MM.1S (cell line): ENCODE measurements around the gene LOXL1.

Experiments used
- DNase-seq: peaks from one replicate; pipeline ENCODE4 v3.0.0-alpha.2; 2015
- H2AFZ ChIP-seq: fragments of 300-600 bp; sonication (generic); 2 replicates; pipeline ENCODE4 v1.6.0; 2016; ENCODE audit warnings: antibody characterized with exemption, low read length
- H3F3A ChIP-seq: fragments of 300-600 bp; sonication (generic); 2 replicates; pipeline ENCODE4 v1.6.1; 2016; ENCODE audit warnings: mild to moderate bottlenecking, antibody characterized with exemption, low read length, moderate library complexity, mixed read lengths; ENCODE audit not compliant: insufficient read depth
- H3K27ac ChIP-seq: fragments of 300-600 bp; sonication (generic); 2 replicates; pipeline ENCODE4 v1.5.1; 2016; ENCODE audit warnings: mild to moderate bottlenecking, low read length
- H3K27me3 ChIP-seq: fragments of 300-600 bp; sonication (generic); replicated peaks from 2 replicates; pipeline ENCODE4 v1.6.0; 2016; ENCODE audit warnings: low read length; ENCODE audit not compliant: insufficient read depth
- H3K36me3 ChIP-seq: fragments of 300-600 bp; sonication (generic); replicated peaks from 2 replicates; pipeline ENCODE4 v1.6.1; 2016; ENCODE audit warnings: mild to moderate bottlenecking, low read length, mixed read lengths; ENCODE audit not compliant: insufficient read depth
- H3K4me1 ChIP-seq: fragments of 300-600 bp; sonication (generic); 2 replicates; pipeline ENCODE4 v1.6.1; 2016; ENCODE audit warnings: low read length, mixed read lengths
- H3K4me2 ChIP-seq: fragments of 300-600 bp; sonication (generic); 2 replicates; pipeline ENCODE4 v1.6.0; 2016; ENCODE audit warnings: low read depth, low read length
- H3K4me3 ChIP-seq: fragments of 300-600 bp; sonication (generic); 2 replicates; pipeline ENCODE4 v1.5.1; 2016; ENCODE audit warnings: low read length, mixed read lengths
- H3K79me2 ChIP-seq: fragments of 300-600 bp; sonication (generic); 2 replicates; pipeline ENCODE4 v1.6.1; 2016; ENCODE audit warnings: mixed run types, low read length, mixed read lengths
- H3K9ac ChIP-seq: fragments of 300-600 bp; sonication (generic); 2 replicates; pipeline ENCODE4 v1.6.1; 2016; ENCODE audit warnings: low read length, mixed read lengths
- H3K9me2 ChIP-seq: fragments of 300-600 bp; sonication (generic); replicated peaks from 2 replicates; pipeline ENCODE4 v1.6.1; 2016; ENCODE audit warnings: mild to moderate bottlenecking, low read length, mixed read lengths; ENCODE audit not compliant: insufficient read depth
- H3K9me3 ChIP-seq: fragments of 300-600 bp; sonication (generic); replicated peaks from 2 replicates; pipeline ENCODE4 v1.6.1; 2016; ENCODE audit warnings: mild to moderate bottlenecking, low read length, mixed read lengths; ENCODE audit not compliant: insufficient read depth
- H4K20me1 ChIP-seq: fragments of 300-600 bp; sonication (generic); 2 replicates; pipeline ENCODE4 v1.6.1; 2016; ENCODE audit warnings: mild to moderate bottlenecking, low read length, moderate library complexity, mixed read lengths; ENCODE audit not compliant: insufficient read depth
- EZH2 ChIP-seq: fragments of 300-600 bp; sonication (generic); optimal IDR thresholded peaks from 2 replicates; pipeline ENCODE3; 2017; ENCODE audit warnings: low read depth, mild to moderate bottlenecking, antibody characterized with exemption, low read length, mixed read lengths
- EZH2phosphoT487 ChIP-seq: fragments of 300-600 bp; sonication (generic); IDR thresholded peaks from 2 replicates; pipeline ENCODE4 v1.6.1; 2018; ENCODE audit warnings: antibody characterized with exemption, low read length
- TF ChIP-seq, protein P1 (sequence below): fragments of 300-600 bp; sonication (generic); IDR thresholded peaks from 2 replicates; pipeline ENCODE4 v1.5.1; 2016; ENCODE audit warnings: antibody characterized with exemption, low read length, mixed read lengths

LOXL1 gene

DNA sequence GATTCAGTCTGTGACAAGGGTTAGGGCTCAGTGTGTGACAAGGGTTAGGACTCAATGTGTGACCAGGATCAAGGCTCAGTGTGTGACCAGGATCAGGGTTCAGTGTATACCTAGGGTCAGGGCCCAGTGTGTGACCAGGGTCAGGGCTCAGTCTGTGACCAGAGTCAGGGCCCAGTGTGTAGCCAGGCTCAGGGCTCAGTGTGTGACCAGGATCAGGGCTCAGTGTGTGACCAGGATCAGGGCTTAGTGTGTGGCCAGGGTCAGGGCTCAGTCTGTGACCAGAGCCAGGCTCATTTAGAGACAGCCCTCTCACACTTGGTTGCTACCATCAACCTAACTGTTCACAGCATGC lies 24.2 kb downstream of the LOXL1 start:
- no peak for DNase-seq
- Histone ChIP-seq H3K9ac (no peak overlapping the region), H3K4me3 (no peak overlapping the region), H3K4me1 (peaks cover 9% of the 10 kb centered on the region), H3K36me3 (no peaks in the 10 kb centered on the region), H2AFZ (no peak overlapping the region), H3K9me2 (no peaks in the 10 kb centered on the region), H3K4me2 (no peak overlapping the region), H3K9me3 (no peaks in the 10 kb centered on the region), H3K27me3 (no peaks in the 10 kb centered on the region), H3F3A (no peaks in the 10 kb centered on the region), H3K27ac (no peak overlapping the region), H3K79me2 (no peaks in the 10 kb centered on the region), H4K20me1 (no peaks in the 10 kb centered on the region)
- TF ChIP-seq EZH2 (no peak), EZH2phosphoT487 (no peak)
- TF ChIP-seq, protein P1, sequence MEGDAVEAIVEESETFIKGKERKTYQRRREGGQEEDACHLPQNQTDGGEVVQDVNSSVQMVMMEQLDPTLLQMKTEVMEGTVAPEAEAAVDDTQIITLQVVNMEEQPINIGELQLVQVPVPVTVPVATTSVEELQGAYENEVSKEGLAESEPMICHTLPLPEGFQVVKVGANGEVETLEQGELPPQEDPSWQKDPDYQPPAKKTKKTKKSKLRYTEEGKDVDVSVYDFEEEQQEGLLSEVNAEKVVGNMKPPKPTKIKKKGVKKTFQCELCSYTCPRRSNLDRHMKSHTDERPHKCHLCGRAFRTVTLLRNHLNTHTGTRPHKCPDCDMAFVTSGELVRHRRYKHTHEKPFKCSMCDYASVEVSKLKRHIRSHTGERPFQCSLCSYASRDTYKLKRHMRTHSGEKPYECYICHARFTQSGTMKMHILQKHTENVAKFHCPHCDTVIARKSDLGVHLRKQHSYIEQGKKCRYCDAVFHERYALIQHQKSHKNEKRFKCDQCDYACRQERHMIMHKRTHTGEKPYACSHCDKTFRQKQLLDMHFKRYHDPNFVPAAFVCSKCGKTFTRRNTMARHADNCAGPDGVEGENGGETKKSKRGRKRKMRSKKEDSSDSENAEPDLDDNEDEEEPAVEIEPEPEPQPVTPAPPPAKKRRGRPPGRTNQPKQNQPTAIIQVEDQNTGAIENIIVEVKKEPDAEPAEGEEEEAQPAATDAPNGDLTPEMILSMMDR: no peak

GRCh38 chr15:73950831-73951561 lies 24.7 kb downstream of the LOXL1 start:
- no peak overlapping the region for H3K4me3 ChIP-seq
- H3K27ac ChIP-seq: no peak overlapping the region
- no peaks in the 10 kb centered on the region for H3K36me3 ChIP-seq
- no peak overlapping the region for H3K9ac ChIP-seq
- H3K9me2 ChIP-seq: no peaks in the 10 kb centered on the region
- DNase-seq: peak; percentile 84
- H3K4me2 ChIP-seq: peak overlapping the region; percentile 61; the same call in 1 of the 2 replicates
- H3K27me3 ChIP-seq: no peaks in the 10 kb centered on the region
- no peaks in the 10 kb centered on the region for H3F3A ChIP-seq
- H2AFZ ChIP-seq: 0 out of 2 replicates have a peak overlapping the region, but pooled peaks have one; percentile 12
- H4K20me1 ChIP-seq: no peaks in the 10 kb centered on the region
- H3K79me2 ChIP-seq: no peaks in the 10 kb centered on the region
- TF ChIP-seq, protein P1: peak; percentile 83
- no peak for TF ChIP-seq EZH2phosphoT487
- no peak for TF ChIP-seq EZH2
- H3K4me1 ChIP-seq: peaks cover 9% of the 10 kb centered on the region
- H3K9me3 ChIP-seq: no peaks in the 10 kb centered on the region

DNA sequence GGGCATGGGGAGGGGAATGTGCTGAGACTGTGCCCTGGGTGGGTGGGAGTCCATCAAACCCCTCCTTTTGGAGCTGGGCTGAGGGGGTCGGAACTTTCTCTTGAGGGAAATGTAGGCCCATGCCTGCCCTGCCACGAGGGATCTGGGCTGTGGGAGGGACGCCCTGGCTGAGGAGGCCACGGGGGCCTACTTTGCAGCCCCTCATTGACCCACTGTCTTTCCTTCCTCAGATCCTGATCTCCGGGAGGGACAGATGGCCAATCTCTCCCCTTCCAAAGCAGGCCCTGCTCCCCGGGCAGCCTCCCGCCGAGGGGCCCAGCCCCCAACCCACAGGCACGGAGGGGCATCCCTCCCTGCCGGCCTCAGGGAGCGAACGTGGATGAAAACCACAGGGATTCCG lies 25.3 kb downstream of the LOXL1 start:
- TF ChIP-seq EZH2phosphoT487: no peak
- no peak for TF ChIP-seq EZH2
- TF ChIP-seq, protein P1: no peak
- Histone ChIP-seq H3K27ac (no peak overlapping the region), H3K9ac (no peak overlapping the region), H3K9me2 (no peaks in the 10 kb centered on the region), H3K36me3 (no peaks in the 10 kb centered on the region), H2AFZ (0 out of 2 replicates have a peak overlapping the region, but pooled peaks have one; percentile 12), H4K20me1 (no peaks in the 10 kb centered on the region), H3K79me2 (no peaks in the 10 kb centered on the region), H3K4me1 (peaks cover 9% of the 10 kb centered on the region), H3K4me2 (peak overlapping the region; percentile 61; the same call in 1 of the 2 replicates), H3F3A (no peaks in the 10 kb centered on the region), H3K9me3 (no peaks in the 10 kb centered on the region), H3K4me3 (no peak overlapping the region), H3K27me3 (no peaks in the 10 kb centered on the region)
- no peak for DNase-seq
